Left ventricle myocardium inferior (tissue), 1 donor: ENCODE measurements around the gene ZNF385B. TPM values are rescaled to one million over a fixed set of nuclear protein-coding genes. Genes with fewer than 3 reads are reported as not detected.

ENCODE experiments used
- DNase-seq: peaks from one replicate; pipeline ENCODE4 v3.0.0-alpha.2; 2020
- H3K27ac ChIP-seq: fragments of 200-600 bp; replicated peaks from 2 replicates; pipeline ENCODE4 v1.8.0; 2021
- H3K27me3 ChIP-seq: fragments of 200-600 bp; 2 replicates; pipeline ENCODE4 v1.8.0; 2021; ENCODE audit warnings: low read depth
- H3K36me3 ChIP-seq: fragments of 200-600 bp; 2 replicates; pipeline ENCODE4 v1.8.0; 2021
- H3K4me1 ChIP-seq: fragments of 200-600 bp; 2 replicates; pipeline ENCODE4 v1.8.0; 2021
- H3K4me3 ChIP-seq: fragments of 200-600 bp; 2 replicates; pipeline ENCODE4 v1.8.0; 2021; ENCODE audit warnings: mild to moderate bottlenecking, moderate library complexity
- H3K9me3 ChIP-seq: fragments of 200-600 bp; replicated peaks from 2 replicates; pipeline ENCODE4 v1.8.0; 2021
- CTCF ChIP-seq: fragments of 200-600 bp; IDR thresholded peaks from 2 replicates; pipeline ENCODE4 v1.8.0; 2021; ENCODE audit warnings: antibody characterized with exemption, mild to moderate bottlenecking, borderline replicate concordance
- intact Hi-C: fragments of 100-400 bp; cut with micrococcal nuclease; formaldehyde crosslinking; loops from one replicate; pipeline ENCODE4 v1.11.0; 2022
- total RNA-seq: library from RNA; stranded (reverse); fragmentation: NEBNext Ultra II Directional; extraction: Animal tissue kit (Norgen Biotek cat#: 25700); gene quantifications from one replicate; pipeline ENCODE4 v1.2.1, GENCODE V29; 2021
- donor health status: DM: no; HTN: yes; CAD: no; lungs with severe emphysema.

ZNF385B gene
- total RNA-seq, 1 donor from 2014 or later: 0.14 TPM

GRCh38 chr2:179694963-179695362, 166.4 kb downstream of the ZNF385B start:
- intact Hi-C loops: no loop called here
- no peaks in the 10 kb centered on the region for H3K36me3 ChIP-seq
- H3K4me1 ChIP-seq: no peaks in the 10 kb centered on the region
- no peak overlapping the region for H3K4me3 ChIP-seq
- H3K27me3 ChIP-seq: no peaks in the 10 kb centered on the region
- no peak overlapping the region for H3K27ac ChIP-seq
- no peak for DNase-seq
- no peak for TF ChIP-seq CTCF
- H3K9me3 ChIP-seq: no peaks in the 10 kb centered on the region

GRCh38 chr2:179692610-179693009, 168.8 kb downstream of the ZNF385B start:
- DNase-seq: no peak
- no peaks in the 10 kb centered on the region for H3K9me3 ChIP-seq
- H3K4me3 ChIP-seq: no peak overlapping the region
- H3K4me1 ChIP-seq: no peaks in the 10 kb centered on the region
- H3K27ac ChIP-seq: no peak overlapping the region
- H3K27me3 ChIP-seq: no peaks in the 10 kb centered on the region
- no peaks in the 10 kb centered on the region for H3K36me3 ChIP-seq
- TF ChIP-seq CTCF: no peak
- intact Hi-C loops: no loop called here

GRCh38 chr2:179692043-179692442, 169.4 kb downstream of the ZNF385B start:
- no peaks in the 10 kb centered on the region for H3K27me3 ChIP-seq
- no peaks in the 10 kb centered on the region for H3K4me1 ChIP-seq
- H3K36me3 ChIP-seq: no peaks in the 10 kb centered on the region
- intact Hi-C loops: no loop called here
- H3K9me3 ChIP-seq: no peaks in the 10 kb centered on the region
- no peak overlapping the region for H3K27ac ChIP-seq
- H3K4me3 ChIP-seq: no peak overlapping the region
- DNase-seq: no peak
- no peak for TF ChIP-seq CTCF

- Histone ChIP-seq H3K9me3 (no peaks in the 10 kb centered on the region), H3K27ac (no peak overlapping the region), H3K4me3 (no peak overlapping the region), H3K36me3 (no peaks in the 10 kb centered on the region), H3K4me1 (no peaks in the 10 kb centered on the region), H3K27me3 (no peaks in the 10 kb centered on the region)
- intact Hi-C loops: no loop called here
- TF ChIP-seq CTCF: no peak
- DNase-seq: no peak
Observed at GRCh38 chr2:179691235-179691634, 170.2 kb downstream of the ZNF385B start.

- no peak overlapping the region for H3K4me3 ChIP-seq
- H3K27me3 ChIP-seq: no peaks in the 10 kb centered on the region
- no peak for DNase-seq
- no peaks in the 10 kb centered on the region for H3K36me3 ChIP-seq
- no peaks in the 10 kb centered on the region for H3K4me1 ChIP-seq
- intact Hi-C loops: no loop called here
- H3K9me3 ChIP-seq: no peaks in the 10 kb centered on the region
- TF ChIP-seq CTCF: no peak
- no peak overlapping the region for H3K27ac ChIP-seq
Observed at GRCh38 chr2:179686718-179687342, 174.6 kb downstream of the ZNF385B start.
